Measurements from ENCODE around the gene NFE2L2.
A peak's percentile ranks its signal among the peaks of the same experiment; 100 is the strongest.
"Not testable (repeated sequence)": the region's sequence is repeated elsewhere in the genome, so short reads cannot be mapped to it uniquely, and the experiment has no call there.

Gene NFE2L2

DNA sequence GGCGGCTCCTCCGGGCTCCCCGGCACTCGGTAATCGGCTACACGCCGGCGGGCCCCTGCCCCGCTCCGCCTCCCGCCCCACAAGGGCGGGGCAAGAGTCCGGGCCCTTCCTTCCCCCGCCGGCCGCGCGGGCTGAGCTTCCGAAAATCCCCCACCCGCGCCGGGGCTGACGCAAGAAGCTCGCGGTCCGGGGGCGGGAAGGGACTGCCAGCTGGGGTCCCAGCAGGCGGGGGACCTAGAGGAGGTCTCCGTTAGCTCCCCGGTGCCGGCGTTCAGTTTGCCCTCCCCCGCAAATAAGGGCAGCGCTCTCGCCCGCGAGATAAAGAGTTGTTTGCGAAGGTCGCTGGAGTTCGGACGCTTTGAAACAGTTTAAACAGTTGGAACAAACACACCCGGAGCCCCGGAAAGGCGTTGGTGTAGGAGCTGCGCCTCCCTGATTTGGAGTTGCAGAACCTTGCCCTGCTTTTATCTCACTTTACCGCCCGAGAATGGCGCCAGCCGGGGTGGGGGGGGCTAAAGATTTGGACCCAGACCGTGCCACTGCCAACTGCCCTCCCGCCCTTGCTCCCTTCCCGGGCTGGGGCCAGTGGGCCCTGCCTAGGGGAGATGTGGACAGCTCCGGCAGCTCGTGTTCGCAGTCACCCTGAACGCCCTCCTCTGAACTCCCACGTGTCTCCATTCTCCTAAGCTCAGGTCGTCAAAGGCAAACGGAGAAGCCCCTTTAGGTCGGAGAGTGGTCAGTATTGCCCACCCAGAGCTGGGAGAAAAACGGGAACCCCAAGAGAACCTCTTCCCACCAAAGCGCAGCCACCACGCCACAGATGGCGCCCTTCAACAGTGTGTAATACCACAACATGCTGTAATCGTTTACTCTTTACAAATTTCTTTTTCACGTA lies at the start of gene NFE2L2:
NFE2L2 (minus strand) TSS at position 35 of the 895 bp plus-strand sequence. CDS start 151 bp downstream, outside the sequence.
- DNase-seq: peak; percentile 88 to 91 (median 88)

DNA sequence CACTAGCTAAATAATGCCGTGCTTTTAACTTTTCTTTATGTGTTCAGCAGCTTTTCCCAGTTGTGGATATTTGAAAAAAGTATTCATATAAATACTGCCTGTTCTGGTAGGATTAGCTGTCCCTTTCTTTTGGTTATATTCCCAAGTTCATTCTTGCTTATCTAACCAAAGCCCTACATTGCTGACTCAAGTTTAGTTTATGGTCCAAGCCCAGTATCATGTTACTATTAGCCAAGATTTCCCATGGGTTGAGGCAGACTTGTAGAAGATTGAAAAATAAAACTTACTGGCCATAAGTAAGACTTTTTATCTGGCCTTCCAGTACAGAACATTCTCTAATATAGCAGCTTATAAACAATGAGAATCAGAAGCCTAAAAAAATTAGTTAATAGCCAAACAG lies 49.7 kb upstream of the NFE2L2 start:
- no peak for DNase-seq

DNA sequence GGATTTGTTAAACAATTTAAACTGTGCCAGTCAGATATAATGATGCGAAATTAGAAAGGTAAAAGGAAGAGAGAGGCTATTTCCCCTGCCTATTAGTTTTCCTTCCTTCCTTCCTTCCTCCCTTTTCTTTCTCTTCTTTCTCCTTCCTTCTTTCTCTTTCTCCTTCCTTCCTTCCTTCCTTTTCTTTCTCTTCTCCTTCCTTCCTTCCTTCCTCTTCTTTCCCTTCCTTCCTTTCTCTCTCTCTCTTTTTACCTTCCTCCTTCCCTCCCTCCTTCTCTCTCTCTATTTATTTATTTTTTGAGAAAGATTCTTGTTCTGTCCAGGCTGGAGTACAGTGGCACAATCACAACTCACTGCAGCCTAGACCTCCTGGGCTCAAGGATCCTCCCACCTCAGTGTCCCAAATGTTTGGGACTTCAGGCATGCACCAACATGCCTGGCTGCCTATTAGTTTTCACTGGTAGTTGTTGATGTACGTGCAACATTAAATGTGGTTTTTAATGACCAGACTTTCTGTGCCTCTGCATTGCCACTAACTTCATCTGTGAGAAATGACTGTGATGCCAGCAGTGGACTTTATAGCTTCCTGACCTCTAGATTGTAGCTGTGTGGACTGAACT lies 48.7 kb upstream of the NFE2L2 start:
- DNase-seq: no peak

DNA sequence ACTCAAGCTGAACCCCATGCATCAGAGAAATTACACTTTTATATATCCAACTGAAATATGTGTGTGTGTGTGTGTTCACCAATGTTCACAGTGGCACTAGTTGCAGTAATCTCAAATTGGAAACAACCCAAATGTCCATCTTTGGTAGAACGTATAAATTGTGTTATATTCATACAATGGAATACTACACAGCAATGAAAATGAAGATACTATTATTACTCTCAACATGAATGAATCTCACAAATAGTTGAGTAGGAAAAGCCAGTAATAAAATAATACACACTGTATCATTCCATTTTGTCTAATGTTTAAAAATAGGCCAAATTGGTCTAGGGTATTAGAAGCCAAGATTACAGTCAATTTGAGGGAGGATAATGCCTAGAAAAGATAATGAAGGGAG lies 48.0 kb upstream of the NFE2L2 start:
- DNase-seq: no peak

DNA sequence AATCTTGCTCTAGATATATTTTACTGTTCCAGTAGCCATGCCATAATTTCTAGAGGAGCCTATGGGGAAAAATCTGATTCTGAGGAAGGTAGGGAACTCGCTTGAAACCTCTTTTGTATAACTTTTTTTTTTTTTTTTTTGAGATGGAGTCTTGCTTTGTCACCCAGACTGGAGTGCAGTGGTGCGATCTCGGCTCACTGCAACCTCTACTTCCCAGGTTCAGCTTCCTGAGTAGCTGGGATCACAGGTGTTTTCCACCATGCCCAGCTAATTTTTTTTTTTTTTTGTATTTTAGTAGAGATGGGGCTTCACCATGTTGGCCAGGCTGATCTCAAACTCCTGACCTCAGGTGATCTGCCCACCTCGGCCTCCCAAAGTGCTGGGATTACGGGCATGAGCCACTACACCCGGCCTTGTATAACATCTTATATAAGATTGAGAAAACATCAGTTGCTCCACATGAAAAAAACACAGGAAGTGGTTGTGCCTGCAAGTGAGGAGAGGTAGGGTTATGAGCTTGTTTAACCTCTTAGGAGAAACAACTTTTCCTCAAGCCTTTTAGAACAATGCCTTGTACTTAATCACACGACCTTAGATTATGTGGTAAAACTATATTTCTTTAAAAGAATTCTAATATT lies 45.3 kb upstream of the NFE2L2 start:
- not testable (repeated sequence) for DNase-seq

DNA sequence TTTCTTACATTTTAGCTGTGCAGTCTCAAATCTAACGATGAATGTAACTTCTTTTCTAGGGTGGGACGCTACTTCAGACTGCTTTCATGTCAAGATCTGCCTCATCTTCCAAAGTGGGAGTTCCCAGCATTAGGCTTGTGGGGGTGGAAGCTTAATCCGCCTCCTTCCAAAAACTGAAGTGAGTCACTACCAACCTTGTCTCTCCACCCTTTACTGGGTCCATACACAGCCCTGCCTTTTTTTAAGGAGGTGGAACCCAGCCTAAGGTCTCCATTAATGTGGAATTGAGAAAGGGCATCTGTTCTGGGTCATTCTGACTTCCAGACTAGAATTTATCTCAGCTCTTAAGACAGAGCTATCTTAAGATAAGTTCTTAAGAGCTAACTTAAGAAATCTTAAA lies 42.0 kb upstream of the NFE2L2 start:
- DNase-seq: no peak

DNA sequence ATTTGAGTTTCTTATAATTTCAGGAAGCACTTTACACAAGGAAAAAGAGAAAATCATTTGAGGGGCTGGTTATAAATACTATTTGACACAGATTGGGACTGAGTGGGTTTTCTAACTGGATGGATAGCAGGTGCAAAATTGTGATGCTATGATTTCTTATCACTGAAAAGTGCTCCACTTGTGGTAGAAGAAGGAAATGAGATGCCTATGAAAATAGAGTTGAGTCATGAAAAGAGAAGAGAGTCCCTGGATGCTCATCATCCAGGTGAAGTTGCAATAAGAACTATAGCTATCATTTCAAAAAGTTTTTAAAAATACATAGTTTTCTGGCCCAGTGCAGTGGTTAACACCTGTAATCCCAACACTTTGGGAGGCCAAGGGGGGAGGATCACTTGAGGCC lies 39.4 kb upstream of the NFE2L2 start:
- no peak for DNase-seq

DNA sequence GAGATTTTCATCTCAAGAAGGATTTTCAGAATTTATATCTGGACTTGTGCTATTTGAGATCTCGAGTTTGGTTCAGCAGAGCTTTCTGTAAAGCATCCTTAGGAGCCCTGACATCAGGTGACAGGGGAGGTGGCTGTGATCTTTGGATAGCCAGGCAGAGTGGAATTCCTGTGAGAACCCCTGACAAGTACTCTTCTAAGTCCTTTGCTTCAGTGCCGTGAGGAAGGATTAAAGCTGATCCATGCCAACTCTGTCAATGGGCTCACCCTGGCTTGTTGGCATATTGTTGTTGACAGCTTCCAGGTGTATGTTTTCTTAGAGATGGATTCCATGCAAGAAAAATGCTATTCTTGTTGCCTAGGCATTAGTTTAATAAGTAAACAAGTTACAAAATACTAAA lies 38.0 kb upstream of the NFE2L2 start:
- DNase-seq: no peak

DNA sequence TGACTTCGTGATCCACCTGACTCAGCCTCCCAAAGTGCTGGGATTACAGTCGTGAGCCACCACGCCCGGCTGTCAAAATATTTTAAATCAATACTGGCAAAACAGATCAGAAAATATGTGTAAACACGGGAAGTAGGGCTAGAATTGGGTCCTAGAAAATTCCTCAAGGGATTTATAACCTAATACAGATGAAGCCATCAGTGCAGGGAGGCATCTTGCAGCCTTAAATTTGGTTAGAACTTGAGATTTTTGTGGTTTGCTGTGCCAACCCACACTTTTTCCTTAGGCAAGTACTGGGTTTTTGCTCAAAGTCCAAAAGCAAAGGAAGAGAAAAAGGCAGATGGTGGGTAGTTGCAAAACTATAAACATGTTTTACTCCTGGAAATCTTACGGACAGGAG lies 33.7 kb upstream of the NFE2L2 start:
- DNase-seq: no peak

DNA sequence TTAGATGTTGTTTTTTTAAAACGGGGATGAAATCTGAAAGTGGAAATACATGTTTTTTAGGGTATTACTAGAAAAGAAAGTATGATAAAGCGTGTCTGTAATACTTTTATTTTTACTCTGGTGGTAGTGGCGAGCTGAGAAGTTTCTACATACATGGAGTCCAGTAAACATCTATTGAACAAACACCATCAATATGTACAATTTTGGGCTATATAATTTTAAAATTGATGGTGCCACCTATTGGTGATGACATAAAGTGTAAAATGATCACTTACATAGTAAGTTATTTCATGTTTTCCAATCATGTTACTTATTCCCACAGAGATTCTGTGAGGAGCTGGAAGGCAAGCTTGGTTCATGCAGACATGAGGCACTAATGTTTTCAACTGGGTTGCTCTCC lies 31.5 kb upstream of the NFE2L2 start:
- no peak for DNase-seq

DNA sequence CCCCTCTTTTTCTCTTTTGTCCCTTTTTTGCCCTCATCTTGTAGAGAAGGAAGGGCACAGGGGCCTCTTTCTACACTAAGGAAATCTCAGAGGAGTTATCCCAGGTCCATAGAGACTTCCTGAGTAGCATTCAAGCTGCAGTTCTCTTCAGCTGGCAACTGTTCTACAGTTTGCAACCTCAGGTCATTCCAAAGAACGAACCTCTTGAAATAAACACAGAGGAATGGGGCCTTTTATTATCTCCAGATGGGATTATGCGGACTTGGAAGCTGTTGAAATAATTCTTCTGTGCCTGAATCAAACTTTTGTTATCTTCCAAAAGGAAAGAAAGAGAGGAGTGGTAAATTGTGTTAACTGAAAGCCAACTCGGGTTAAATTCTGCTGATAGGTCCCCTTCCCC lies 31.0 kb upstream of the NFE2L2 start:
- no peak for DNase-seq

DNA sequence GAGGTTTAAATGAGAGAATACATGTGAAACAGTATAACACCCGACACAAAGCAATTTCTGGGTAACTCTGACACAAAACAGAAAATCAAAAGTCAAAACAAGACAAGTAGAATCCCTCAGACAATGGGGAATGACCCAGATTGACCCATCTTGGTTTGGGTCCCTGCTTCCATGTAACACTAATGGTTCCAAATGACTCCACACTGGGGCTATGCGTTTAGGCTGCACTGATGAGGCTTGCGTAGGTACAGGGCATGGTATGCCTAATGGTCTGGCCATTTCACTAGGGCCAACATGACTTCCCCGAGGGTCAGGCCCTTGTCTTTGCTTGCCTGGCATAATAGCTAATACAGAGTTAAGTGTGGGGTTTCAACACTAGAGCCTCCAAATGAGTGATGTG lies 27.2 kb upstream of the NFE2L2 start:
- no peak for DNase-seq

DNA sequence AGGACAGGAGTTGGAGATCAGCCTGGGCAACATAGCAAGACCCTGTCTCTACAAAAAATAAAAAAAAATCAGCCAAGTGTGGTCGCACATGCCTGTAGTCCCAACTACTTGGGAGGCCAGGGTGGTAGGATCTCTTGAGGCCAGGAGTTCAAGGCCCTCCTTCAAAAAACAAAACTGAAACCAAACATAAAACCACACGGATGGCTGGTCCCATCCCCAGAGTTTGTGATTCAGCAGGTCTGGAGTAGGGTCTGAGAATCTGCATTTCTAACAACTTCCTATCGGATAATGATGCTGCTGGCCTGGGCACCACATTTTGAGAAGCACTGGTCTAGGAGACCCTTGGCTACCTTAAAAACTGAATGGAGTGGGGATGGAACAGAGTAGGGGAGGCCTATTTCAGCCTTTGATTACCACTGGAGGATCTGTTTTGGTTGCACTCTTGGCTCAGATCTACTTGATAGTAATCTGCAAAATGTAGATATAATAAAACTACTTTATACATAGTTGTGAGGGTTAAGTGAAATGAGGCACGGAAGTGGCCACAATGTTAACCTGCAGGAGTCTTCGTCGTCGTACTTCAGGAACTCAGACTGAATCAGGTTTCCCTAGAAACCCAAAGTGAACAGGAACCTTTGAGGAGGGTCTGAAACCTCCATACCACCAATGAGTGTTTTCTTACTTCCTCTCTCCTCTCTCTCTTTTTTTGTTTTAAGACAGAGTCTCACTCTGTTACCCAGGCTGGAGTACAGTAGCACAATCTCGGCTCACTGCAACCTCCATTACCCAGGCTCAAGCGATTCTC lies 25.5 kb upstream of the NFE2L2 start:
- no peak for DNase-seq

DNA sequence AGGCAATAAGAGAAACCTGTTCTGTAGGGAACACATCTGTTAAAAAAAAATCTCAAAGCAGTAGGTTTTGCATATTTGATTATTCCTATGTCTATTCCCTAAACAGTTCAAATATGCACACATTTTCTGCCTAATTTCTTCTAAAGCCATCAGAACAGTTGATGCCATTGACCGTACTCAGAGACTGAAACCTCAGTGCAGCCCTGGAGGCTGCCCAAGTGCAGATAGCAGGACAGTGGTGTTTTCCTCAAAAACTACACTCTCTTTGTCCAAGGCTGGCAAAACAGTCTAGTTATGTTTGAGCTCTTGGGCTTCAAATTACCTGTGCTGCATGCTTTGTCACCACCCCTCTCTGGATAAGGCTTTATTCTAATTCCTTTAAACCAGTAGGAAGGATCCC lies 23.3 kb upstream of the NFE2L2 start:
- no peak for DNase-seq

DNA sequence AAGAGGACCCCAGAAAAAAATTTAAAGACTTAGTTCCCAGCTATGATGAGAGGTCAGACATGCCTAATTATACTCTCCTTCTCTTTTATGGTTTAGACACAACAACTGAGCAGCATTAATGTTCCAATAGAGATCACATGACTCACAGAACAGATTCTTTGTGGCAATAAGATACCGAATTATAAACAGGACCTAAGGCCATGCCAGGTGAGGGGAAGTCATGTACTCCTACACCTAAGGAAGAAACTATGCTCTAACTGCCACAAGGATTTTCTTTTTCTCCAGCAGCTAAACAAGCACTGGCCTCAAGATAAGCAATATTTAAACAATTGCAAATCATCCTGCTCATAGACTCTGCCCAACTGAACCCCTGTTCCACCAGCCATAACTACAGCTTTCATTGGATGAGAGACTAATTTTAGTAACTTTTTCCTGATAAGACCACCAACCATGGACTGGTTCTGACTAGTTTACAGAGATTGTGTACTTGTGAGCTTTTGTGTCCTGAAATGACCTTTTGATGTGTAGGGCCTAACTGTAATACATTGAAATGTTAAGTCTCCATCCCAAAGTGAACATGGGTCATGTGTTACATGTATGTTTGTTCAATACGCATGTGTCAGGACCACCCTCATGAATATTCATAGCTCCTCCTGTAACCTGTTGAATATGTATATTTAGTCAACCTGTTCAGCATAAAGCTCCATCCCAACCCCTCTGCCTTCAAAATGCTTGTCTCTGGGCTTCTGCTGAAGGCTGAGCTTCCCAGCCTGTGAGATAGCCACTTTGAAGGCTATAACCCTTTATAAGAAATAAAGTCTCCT lies 21.6 kb upstream of the NFE2L2 start:
- DNase-seq: no peak

DNA sequence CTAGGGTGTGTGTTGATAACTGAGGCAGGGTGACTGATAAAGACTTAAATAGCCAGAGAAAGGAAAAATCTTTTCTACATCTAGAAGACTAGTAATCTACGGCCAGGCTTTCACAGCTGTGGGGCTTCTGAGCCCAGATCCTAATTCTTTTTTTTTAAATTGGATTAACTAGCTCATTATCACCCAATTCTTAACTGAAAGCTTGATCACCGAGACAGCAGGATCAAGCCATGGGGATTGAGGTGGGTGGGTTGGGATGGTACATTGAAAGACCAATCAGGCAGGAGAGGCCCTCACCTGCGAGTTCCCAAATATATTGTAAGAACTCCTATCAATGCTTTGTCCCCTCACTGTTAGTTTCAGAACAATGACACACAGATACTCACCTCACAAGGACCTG lies 20.0 kb upstream of the NFE2L2 start:
- DNase-seq: no peak

DNA sequence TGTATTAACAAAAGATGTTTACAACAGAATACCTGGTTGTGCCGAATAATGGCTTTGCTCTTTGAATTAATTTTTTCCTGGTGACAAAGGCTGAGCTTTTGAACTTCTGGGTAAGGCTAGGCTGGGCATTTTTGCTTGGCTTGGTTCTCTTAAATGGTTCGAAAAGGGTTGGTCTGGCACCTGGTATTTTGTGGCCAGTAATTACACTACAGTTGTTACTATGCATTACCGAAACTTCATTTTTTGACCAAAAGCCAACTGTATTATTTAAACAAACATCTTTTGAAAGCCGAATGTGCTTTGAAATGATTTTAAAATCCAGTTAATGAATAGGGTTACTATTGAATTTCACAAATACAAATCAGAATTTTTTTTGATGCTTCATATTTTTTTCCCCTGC lies 19.4 kb upstream of the NFE2L2 start:
- no peak for DNase-seq

DNA sequence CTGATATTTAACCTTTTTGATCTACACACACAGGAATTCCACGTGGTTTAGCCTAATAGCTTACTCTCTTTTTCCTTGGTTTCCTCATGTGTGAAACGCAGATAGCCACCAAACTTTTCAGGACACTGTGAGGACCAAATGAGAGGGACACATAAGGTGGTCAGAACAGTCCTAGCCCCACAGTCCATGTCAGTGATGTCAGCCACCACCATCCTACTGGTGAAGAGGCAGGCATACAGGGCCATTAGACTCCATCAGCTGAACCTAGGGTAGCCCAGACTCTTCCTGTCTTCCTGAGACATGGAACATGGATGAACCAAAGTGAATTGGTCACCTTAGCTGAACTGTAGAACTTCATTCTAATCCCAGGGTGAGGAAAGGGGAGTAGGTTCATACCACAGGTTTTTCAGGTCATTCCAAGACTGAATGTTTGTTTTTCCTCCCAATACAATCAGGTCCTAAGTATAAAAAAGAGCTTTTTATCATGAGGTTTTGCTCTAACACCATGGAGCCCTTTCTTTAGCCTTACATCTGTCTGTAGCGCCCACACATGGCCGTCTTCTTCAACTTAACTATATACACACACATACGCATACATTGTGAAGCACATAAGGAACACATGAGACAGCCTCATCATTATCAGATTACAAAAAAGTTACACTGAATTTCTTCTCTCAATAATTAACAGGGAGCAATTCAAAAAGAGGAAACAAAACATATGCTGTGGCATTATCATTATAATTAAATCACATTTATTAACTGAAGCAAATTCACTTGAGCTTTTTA lies 18.5 kb upstream of the NFE2L2 start:
- no peak for DNase-seq

DNA sequence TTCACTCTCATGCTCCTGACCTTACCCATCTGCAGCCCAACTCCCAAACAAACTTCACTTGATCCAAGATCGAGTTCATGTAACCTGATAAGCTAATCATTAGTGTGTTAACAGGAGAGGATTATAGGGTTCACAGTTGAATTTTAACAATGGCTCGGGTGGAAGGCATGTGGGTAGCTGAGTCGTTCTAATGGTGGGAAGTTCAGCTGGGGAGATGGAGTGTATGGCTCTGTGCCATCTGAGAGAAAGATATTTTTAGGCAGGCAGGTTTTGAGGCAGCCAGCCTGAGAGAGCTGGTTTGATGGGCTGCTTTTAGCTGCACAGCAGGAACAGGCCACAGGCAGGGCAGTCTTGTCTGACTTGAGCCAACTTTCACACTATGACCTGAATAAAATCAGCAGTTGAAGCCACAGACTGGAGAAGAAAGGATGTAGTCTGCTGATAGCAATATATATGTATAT lies 17.7 kb upstream of the NFE2L2 start:
- DNase-seq: no peak

DNA sequence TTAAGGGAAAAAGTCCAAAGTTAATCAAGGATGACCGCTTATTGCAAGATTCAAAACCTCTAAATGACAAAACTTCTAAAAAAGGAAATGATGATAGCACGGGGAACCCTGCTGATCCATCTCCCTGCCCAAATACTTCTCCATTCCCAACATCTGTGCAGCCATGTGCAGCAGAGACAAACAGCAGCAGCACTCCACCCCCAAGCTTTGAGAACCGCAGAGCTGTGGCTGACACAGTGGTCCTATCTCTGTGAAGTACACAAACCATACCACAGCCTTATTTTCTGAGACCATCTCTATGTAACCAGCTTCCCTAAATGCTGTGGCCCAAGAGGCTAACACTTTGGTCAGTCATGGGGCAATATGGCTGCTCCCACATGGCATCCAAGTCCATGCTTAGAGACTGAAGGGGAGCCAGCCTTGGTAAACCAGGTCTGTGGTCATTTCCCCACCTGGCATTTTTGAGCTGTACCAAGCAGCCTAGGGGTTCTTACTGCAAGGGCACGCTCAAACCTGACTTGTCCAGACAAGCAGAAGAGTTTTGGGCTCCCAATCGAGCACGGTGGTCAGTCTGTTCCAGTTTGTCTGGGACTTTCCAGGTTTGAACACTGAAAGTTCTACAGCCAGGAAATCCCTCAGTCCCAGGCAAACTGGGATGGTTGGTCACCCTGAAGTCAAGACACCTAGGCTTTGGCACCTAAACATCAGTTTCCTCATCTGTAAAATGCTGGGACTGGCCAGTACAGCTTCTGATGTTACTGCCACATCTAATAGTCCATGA lies 17.1 kb upstream of the NFE2L2 start:
- no peak for DNase-seq

All from activated CD4-positive, CD25-positive, alpha-beta regulatory T cell (primary cell).